Stimulated activated naive CD4-positive, alpha-beta T cell treated with Interleukin-2 at 50 U/mL for 16 hours (primary cell): ENCODE measurements around the gene TMEM62.

Experiments used
- DNase-seq: peaks from one replicate; lab custom pipeline; 2025; lab: John Stamatoyannopoulos, UW

The TMEM62 gene

GRCh38 chr15:43133430-43134156, at the start of gene TMEM62:
TSS of gene TMEM62 (plus strand) at chr15:43133586. CDS start at chr15:43133803, 217 bp downstream.
- DNase-seq, result peak; percentile 51

DNA sequence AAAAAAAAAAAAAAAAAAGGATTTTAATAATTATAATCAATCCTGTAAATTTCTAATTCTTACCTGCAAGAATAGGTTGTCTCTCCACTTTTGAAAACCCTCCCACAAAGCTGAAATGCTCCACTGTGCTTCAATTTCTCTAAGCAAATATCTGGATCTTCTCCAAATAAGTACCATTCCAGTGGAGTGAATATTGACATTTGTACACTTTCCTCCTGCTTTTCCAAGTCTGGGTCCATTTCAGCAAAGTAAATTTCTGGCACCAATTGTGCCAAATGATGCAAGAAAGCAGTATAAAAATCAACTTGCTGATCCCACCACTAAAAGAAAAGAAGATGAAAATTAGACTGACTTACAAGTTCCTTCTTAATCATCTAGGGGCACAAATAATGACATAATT, 47.5 kb upstream of the TMEM62 start:
- no peak for DNase-seq

GRCh38 chr15:43086551-43086950, 46.8 kb upstream of the TMEM62 start:
- no peak for DNase-seq

GRCh38 chr15:43091859-43092258, 41.5 kb upstream of the TMEM62 start:
- no peak for DNase-seq

- DNase-seq, result no peak
These were observed 40.4 kb upstream of the TMEM62 start for GRCh38 chr15:43093026-43093425.

- DNase-seq, result no peak
These were observed 38.9 kb upstream of the TMEM62 start for GRCh38 chr15:43094416-43095030.

GRCh38 chr15:43095243-43095642, 38.1 kb upstream of the TMEM62 start:
- no peak for DNase-seq

DNA sequence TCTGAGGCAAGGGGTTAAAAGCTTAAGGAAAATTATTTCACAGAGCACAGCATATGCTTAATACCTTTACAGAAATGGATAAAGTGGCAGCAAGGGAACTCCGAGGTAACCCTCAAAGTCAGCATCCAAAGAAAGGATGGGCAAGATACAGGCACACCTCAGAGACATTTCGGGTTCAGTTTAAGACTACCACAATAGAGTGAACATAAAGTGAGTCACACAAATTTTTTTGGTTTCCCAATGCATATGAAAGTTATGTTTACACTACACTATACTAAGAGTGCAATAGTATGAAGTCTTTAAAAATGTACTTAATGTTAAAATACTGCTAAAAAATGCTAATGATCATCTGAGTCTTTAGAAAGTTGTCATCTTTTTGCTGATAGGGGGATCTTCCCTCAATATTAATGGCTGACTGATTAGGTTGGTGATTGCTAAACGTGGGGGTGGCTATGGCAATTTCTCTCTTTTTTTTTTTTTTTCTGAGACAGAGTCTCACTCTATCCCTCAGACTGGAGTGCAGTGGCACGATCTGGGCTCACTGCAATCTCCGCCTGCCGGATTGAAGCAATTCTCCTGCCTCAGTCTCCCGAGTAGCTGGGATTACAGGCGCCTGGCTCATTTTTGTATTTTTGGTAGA, 37.6 kb upstream of the TMEM62 start:
- no peak for DNase-seq

DNA sequence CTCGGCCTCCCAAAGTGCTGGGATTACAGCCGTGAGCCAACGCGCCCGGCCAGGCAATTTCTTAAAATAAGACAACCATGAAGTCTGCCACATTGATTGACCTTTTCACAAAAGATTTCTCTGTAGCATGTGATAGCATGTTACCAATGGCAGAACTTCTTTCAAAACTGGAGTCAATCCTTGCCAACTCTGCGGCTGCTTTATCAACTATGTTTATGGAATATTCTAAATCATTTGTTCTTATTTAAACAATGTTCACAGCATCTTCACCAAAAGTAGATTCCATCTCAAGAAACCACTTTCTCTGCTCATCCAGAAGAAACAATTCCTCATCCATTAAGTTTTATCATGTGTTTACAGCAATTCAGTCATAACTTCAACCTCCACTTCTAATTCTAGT, 37.0 kb upstream of the TMEM62 start:
- DNase-seq, result no peak

- DNase-seq, result no peak
These were observed 34.1 kb upstream of the TMEM62 start for GRCh38 chr15:43099105-43099845.

DNA sequence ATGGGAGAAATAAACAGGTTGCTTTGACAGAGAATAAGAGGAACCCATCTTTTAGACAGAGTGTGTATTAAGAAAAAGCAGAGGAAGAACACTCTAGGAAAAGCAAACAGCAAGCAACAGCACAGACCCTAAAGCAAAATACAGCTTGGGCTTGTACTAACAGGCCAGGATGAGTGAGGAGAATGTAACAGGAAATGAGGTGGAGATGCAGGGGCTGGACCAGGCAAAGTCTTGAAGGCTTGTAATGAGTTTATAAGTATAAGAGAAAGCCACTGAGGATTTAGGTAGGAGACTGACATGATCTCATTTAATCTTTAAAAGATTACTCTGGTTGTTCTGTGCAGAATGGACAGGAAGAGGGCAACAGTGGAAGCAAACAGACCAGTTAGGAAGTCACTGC, 32.4 kb upstream of the TMEM62 start:
- DNase-seq, result no peak

DNA sequence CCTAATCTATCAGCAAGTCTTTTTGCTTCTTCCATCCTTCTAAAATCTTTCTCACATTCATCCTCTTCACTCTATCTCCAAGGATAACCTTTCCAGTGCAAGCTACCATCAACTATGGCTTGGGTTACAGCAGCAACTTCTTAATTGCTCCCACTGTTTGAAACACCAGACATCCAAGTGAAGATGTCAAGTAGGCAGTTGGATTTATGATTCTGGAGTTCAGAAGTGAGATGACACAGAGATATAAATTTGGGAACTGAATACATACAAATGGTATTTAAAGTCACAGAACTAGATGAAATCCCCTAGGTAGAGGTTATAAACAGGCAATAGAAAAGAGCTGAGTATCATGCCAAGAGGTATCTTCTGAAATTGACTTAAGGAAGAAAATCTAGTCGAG, 31.2 kb upstream of the TMEM62 start:
- DNase-seq, result no peak

DNA sequence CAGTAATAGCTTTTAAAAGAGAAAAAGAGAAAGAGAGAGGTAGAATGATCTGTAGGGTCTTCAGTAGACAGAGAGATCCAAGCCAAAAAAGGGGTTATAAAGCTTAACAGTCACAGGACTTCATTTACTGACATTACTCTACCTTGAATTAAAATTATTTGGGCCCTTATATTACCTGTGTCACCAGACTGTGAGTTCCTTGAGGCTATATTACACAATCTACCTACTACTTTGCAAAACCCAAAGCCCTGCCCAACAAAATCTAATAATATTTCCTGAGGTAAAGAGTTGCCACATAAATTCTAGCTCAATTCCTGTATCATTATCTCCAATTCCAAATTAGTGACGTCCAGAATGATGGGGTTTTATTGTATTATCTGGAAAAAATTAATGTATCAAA, 29.5 kb upstream of the TMEM62 start:
- no peak for DNase-seq

DNA sequence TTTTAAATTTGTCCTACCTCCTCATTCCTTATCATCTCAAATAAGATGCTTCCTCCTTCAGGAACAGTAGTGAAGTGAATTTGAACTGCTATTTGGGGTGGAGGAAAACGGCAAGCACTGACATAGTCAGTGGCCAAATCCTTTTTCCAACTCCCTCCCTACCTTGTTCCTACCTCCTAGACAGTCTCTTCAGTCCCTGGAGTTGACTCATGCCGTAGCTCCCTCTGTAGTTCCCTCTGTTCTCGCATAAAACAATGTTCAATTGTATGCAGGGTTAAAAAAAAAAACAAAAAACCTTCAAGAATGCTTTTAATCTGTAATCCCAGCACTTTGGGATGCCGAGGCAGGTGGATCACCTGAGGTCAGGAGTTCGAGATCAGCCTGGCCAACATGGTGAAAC, 29.0 kb upstream of the TMEM62 start:
- no peak for DNase-seq

- no peak for DNase-seq
These were observed 28.2 kb upstream of the TMEM62 start for GRCh38 chr15:43105077-43105736.

- DNase-seq, result peak; percentile 84
These were observed 27.5 kb upstream of the TMEM62 start, which contains the start of gene UBR1 for GRCh38 chr15:43105778-43106485. TSS of gene UBR1 (minus strand) at chr15:43106038. CDS start at chr15:43106022, 16 bp downstream.

DNA sequence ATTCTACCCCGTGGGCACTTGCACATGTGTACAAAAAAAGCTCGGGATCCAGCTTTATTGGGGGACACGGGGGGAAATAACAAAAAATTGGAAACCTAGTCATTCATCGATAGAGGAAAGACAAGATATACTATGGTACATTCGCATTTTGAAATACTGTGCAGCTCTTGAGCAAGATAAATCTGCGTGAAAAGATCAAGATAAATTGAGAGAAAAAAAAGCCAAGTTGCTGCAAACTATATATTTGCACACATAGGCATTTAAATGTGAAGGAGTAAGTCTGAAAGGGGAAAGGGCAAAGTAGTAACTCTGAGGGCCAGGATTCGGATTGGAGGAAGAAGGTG, 26.9 kb upstream of the TMEM62 start:
- no peak for DNase-seq

DNA sequence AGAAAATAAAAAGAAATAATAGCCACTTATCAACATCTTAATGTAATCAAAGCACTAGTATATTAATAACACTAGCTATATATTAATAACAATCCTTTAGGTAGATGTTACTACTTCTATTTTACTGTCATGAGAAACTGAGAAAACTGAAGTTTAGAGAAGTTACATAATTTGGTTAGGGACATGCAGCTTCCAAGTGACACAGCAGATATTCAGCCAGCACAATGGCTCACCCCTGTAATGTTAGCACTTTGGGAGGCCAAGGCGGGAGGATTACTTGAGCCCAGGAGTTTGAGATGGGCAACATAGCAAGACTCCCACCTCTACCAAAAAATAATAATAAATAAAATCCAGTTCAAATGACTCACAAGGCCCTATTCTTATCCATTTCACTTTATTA, 25.6 kb upstream of the TMEM62 start:
- no peak for DNase-seq

DNA sequence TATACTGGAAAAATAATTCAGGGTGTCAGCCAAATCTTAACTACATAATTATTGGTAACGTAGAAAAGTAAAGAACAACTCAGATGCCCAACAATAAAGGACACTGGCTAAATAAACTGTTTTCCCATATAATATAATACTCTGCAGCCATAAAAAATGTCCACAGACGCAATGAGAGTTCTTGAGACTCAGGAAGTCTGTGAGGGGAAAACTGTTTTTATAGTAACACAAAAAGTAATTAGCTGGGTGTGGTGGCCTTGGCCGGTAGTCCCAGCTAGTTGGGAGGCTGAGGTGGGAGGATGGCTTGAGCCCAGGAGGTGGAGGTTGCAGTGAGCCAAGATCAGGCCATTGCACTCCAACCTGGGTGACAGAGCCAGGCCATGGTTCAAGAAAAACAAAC, 22.0 kb upstream of the TMEM62 start:
- no peak for DNase-seq

DNA sequence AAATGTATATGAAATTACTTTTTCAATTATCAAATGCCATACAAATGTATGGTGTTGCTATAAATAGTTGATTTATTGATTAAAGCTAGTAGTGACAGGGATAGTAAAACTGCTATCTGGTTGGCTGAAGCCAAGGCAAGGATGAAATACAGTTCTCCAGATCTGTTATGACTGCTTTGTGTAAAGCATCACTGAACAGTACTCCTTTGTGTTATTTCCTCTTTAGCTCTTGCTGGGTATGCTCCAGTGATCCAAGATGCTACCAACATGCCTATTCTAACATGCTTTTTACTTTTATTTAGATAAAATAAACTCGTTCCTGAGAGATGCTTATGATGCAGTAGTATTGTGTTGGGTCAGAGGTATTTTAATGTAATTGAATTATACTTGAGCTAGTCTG, 15.1 kb upstream of the TMEM62 start:
- no peak for DNase-seq

DNA sequence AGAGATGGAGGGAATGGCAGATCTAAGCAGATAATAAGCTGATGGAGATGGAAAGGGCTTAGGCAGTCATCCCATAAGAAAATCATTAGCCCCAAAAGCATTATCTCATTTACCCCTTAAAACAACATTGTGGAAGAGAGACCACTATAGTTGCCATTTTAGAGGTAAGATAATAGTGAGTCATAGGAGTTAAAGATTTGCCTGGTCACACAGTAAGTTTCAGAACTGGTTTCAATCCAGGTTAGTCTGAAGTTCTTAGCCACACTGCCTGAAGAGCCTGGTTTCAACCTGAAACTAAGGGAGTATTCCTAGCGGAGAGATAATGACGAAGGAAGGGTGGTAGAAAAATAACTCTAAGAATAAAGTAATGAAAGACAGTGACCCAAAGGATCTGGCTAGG, 14.6 kb upstream of the TMEM62 start:
- no peak for DNase-seq

GRCh38 chr15:43121863-43122262, 11.5 kb upstream of the TMEM62 start:
- DNase-seq, result no peak
